ENCODE data around the gene LNX1.

GRCh38 chr4:53455766-53456165, 135.5 kb downstream of the LNX1 start:
- TF ChIP-seq, protein P1, sequence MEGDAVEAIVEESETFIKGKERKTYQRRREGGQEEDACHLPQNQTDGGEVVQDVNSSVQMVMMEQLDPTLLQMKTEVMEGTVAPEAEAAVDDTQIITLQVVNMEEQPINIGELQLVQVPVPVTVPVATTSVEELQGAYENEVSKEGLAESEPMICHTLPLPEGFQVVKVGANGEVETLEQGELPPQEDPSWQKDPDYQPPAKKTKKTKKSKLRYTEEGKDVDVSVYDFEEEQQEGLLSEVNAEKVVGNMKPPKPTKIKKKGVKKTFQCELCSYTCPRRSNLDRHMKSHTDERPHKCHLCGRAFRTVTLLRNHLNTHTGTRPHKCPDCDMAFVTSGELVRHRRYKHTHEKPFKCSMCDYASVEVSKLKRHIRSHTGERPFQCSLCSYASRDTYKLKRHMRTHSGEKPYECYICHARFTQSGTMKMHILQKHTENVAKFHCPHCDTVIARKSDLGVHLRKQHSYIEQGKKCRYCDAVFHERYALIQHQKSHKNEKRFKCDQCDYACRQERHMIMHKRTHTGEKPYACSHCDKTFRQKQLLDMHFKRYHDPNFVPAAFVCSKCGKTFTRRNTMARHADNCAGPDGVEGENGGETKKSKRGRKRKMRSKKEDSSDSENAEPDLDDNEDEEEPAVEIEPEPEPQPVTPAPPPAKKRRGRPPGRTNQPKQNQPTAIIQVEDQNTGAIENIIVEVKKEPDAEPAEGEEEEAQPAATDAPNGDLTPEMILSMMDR (IDR thresholded peaks at IDR 0.05) = no peak
- no peak for TF ChIP-seq POLR2A (IDR thresholded peaks at IDR 0.05)
- TF ChIP-seq EP300 (IDR thresholded peaks at IDR 0.05) = no peak

Measured in tibial nerve (tissue), 4 donors.